Measurements from ENCODE around the gene POLR1H.

GRCh38 chr6:30044630-30045029, 16.4 kb upstream of the POLR1H start:
- no peak for TF ChIP-seq ZNF8 (CRISPR knock-in tag; IDR thresholded peaks at IDR 0.05)
- no peak for TF ChIP-seq PATZ1 (CRISPR knock-in tag; IDR thresholded peaks at IDR 0.05; ENCODE audit: borderline replicate concordance)
- no peak for TF ChIP-seq BACH2 (CRISPR knock-in tag; IDR thresholded peaks at IDR 0.05; ENCODE audit: borderline replicate concordance)
- no peak for TF ChIP-seq SNAI2 (CRISPR knock-in tag; IDR thresholded peaks at IDR 0.05)
- no peak for TF ChIP-seq ZFP30 (CRISPR knock-in tag; IDR thresholded peaks at IDR 0.05)

All from SK-N-SH treated with all-trans-retinoic acid at 6 μM for 48 hours (cell line).